SU-DHL-6 (cell line): ENCODE measurements around the gene MOG.

ENCODE experiments used
- H2AFZ ChIP-seq: fragments of 200-600 bp; sonication (generic); 2 replicates; pipeline ENCODE4 v1.6.1; 2014; ENCODE audit warnings: low read depth, mild to moderate bottlenecking, moderate library complexity, mixed read lengths, antibody characterized with exemption, low read length; ENCODE audit not compliant: severe bottlenecking
- H3F3A ChIP-seq: fragments of 200-600 bp; shearing (Covaris generic); 2 replicates; pipeline ENCODE4 v1.6.0; 2016; ENCODE audit warnings: antibody characterized with exemption, mild to moderate bottlenecking; ENCODE audit not compliant: insufficient read depth
- H3K27ac ChIP-seq: fragments of 200-600 bp; sonication (generic); 2 replicates; pipeline ENCODE4 v1.5.1; 2016; ENCODE audit warnings: low read depth, mild to moderate bottlenecking, low read length, moderate library complexity, mixed read lengths
- H3K27me3 ChIP-seq: fragments of 200-600 bp; sonication (generic), shearing (Covaris generic); 2 replicates; pipeline ENCODE4 v1.6.0; 2014; ENCODE audit warnings: mild to moderate bottlenecking, low read length
- H3K36me3 ChIP-seq: fragments of 200-600 bp; sonication (generic); 2 replicates; pipeline ENCODE4 v1.6.1; 2014; ENCODE audit warnings: mild to moderate bottlenecking, low read length, mixed read lengths
- H3K4me2 ChIP-seq: fragments of 300-600, 200-600 bp; shearing (Covaris generic), sonication (generic); 2 replicates; pipeline ENCODE4 v1.6.0; 2014; ENCODE audit warnings: low read length, low read depth, mild to moderate bottlenecking; ENCODE audit not compliant: poor library complexity, severe bottlenecking
- H3K4me3 ChIP-seq: fragments of 200-600 bp; sonication (generic); 2 replicates; pipeline ENCODE4 v1.5.1; 2014; ENCODE audit warnings: antibody characterized with exemption, low read length, mild to moderate bottlenecking, mixed read lengths; ENCODE audit not compliant: insufficient read depth, poor library complexity, severe bottlenecking
- H3K79me2 ChIP-seq: fragments of 200-600 bp; sonication (generic); 2 replicates; pipeline ENCODE4 v1.6.1; 2014; ENCODE audit warnings: mild to moderate bottlenecking, low read length, moderate library complexity; ENCODE audit not compliant: insufficient read depth
- H3K9ac ChIP-seq: fragments of 200-600 bp; sonication (generic); 2 replicates; pipeline ENCODE4 v1.7.0; 2014; ENCODE audit warnings: mild to moderate bottlenecking, low read length
- H3K9me2 ChIP-seq: fragments of 200-600 bp; sonication (generic); replicated peaks from 2 replicates; pipeline ENCODE4 v1.6.1; 2014; ENCODE audit warnings: low read length; ENCODE audit not compliant: insufficient read depth
- H3K9me3 ChIP-seq: fragments of 200-600 bp; sonication (generic); 2 replicates; pipeline ENCODE4 v1.6.1; 2014; ENCODE audit warnings: low read length, mixed read lengths; ENCODE audit not compliant: insufficient read depth
- H4K20me1 ChIP-seq: fragments of 200-600 bp; sonication (generic); 2 replicates; pipeline ENCODE4 v1.6.1; 2014; ENCODE audit warnings: low read depth, mild to moderate bottlenecking, antibody characterized with exemption, low read length, moderate library complexity, mixed read lengths
- CTCF ChIP-seq: fragments of 200-600 bp; sonication (generic); IDR thresholded peaks from one replicate; pipeline ENCODE4 v1.5.1; 2017; ENCODE audit warnings: antibody characterized with exemption, mild to moderate bottlenecking, low read length, moderate library complexity; ENCODE audit not compliant: insufficient read depth, poor library complexity, severe bottlenecking
- EZH2phosphoT487 ChIP-seq: fragments of 200-600 bp; sonication (generic), shearing (Covaris generic); conservative IDR thresholded peaks from 2 replicates; pipeline ENCODE4 v1.6.1; 2018; ENCODE audit warnings: mild to moderate bottlenecking, antibody characterized with exemption, low read length, moderate library complexity, mixed read lengths

MOG gene

GRCh38 chr6:29679962-29680361 is 23.1 kb downstream of the MOG start:
- no peaks in the 10 kb centered on the region for H3K36me3 ChIP-seq
- no peaks in the 10 kb centered on the region for H3F3A ChIP-seq
- H3K9me2 ChIP-seq, result no peaks in the 10 kb centered on the region
- H3K4me2 ChIP-seq, result no peak overlapping the region
- H3K4me3 ChIP-seq, result no peak overlapping the region
- TF ChIP-seq EZH2phosphoT487 (no peak), CTCF (no peak)
- H3K9ac ChIP-seq, result no peak overlapping the region
- no peak overlapping the region for H2AFZ ChIP-seq
- no peaks in the 10 kb centered on the region for H3K79me2 ChIP-seq
- no peak overlapping the region for H3K27ac ChIP-seq
- H4K20me1 ChIP-seq, result no peaks in the 10 kb centered on the region
- H3K27me3 ChIP-seq, result no peaks in the 10 kb centered on the region
- no peaks in the 10 kb centered on the region for H3K9me3 ChIP-seq

GRCh38 chr6:29680416-29680815 is 23.5 kb downstream of the MOG start:
- Histone ChIP-seq H3K4me3 (no peak overlapping the region), H3K27ac (no peak overlapping the region), H3K9me2 (no peaks in the 10 kb centered on the region), H2AFZ (no peak overlapping the region), H3F3A (no peaks in the 10 kb centered on the region), H3K79me2 (no peaks in the 10 kb centered on the region), H3K9me3 (no peaks in the 10 kb centered on the region), H3K4me2 (no peak overlapping the region), H3K36me3 (no peaks in the 10 kb centered on the region), H3K27me3 (no peaks in the 10 kb centered on the region), H3K9ac (no peak overlapping the region), H4K20me1 (no peaks in the 10 kb centered on the region)
- TF ChIP-seq CTCF (no peak), EZH2phosphoT487 (no peak)

GRCh38 chr6:29680904-29681303 is 24.0 kb downstream of the MOG start, which contains the start of gene ZFP57:
Gene ZFP57 (minus strand): TSS chr6:29681152. CDS start chr6:29677003, 4,149 bp downstream.
- Histone ChIP-seq H3K27me3 (no peaks in the 10 kb centered on the region), H3K79me2 (no peaks in the 10 kb centered on the region), H3F3A (no peaks in the 10 kb centered on the region), H3K4me2 (no peak within 1 kb of the TSS), H3K9ac (no peak within 1 kb of the TSS), H3K27ac (no peak within 1 kb of the TSS), H3K9me2 (no peaks in the 10 kb centered on the region), H2AFZ (no peak within 1 kb of the TSS), H3K36me3 (no peaks in the 10 kb centered on the region), H3K4me3 (no peak within 1 kb of the TSS), H4K20me1 (no peaks in the 10 kb centered on the region), H3K9me3 (no peaks in the 10 kb centered on the region)
- TF ChIP-seq CTCF (no peak), EZH2phosphoT487 (no peak)

GRCh38 chr6:29681811-29682210 is 24.9 kb downstream of the MOG start:
- H3K27me3 ChIP-seq, result no peaks in the 10 kb centered on the region
- H3K36me3 ChIP-seq, result no peaks in the 10 kb centered on the region
- no peak overlapping the region for H3K4me3 ChIP-seq
- no peak overlapping the region for H3K9ac ChIP-seq
- TF ChIP-seq CTCF, result no peak
- TF ChIP-seq EZH2phosphoT487, result no peak
- no peaks in the 10 kb centered on the region for H4K20me1 ChIP-seq
- no peak overlapping the region for H3K27ac ChIP-seq
- H3K9me3 ChIP-seq, result no peaks in the 10 kb centered on the region
- H3F3A ChIP-seq, result no peaks in the 10 kb centered on the region
- no peak overlapping the region for H3K4me2 ChIP-seq
- H2AFZ ChIP-seq, result no peak overlapping the region
- H3K79me2 ChIP-seq, result no peaks in the 10 kb centered on the region
- no peaks in the 10 kb centered on the region for H3K9me2 ChIP-seq
